K562 (cell line): ENCODE data around the gene ATP2A3.

Source experiments
- ATF2 ChIP-seq: sonication (generic); formaldehyde crosslinking; IDR thresholded peaks from 2 replicates; pipeline ENCODE4 v1.8.1; 2022; ENCODE audit warnings: missing genetic modification reagents
- CEBPZ ChIP-seq: fragments of 150-350 bp; IDR thresholded peaks from 2 replicates; pipeline ENCODE4 v1.6.1; 2014; ENCODE audit warnings: low read depth, mild to moderate bottlenecking, low read length, borderline replicate concordance
- CTCF ChIP-seq, 3 experiments: IDR thresholded peaks in 2 of 3; conservative IDR thresholded peaks in 1 of 3; 2 replicates each; pipeline ENCODE4 v1.5.1; 2011 to 2012; ENCODE audit warnings: low read length in 3 of 3, mild to moderate bottlenecking in 3 of 3, control low read depth in 2 of 3, improper control_type of control experiment in 1 of 3, inconsistent platforms in 1 of 3, low read depth in 1 of 3, mixed read lengths in 1 of 3, moderate library complexity in 1 of 3; ENCODE audit not compliant: insufficient read depth in 2 of 3
- MAFF ChIP-seq: IDR thresholded peaks from 2 replicates; pipeline ENCODE4 v1.6.1; 2012; ENCODE audit warnings: low read length, improper control_type of control experiment
- MAX ChIP-seq: sonication (generic); formaldehyde crosslinking; IDR thresholded peaks from 2 replicates; pipeline ENCODE4 v1.9.0; 2022; ENCODE audit warnings: mild to moderate bottlenecking, missing genetic modification reagents
- POLR2A ChIP-seq: fragments of 450-650 bp; conservative IDR thresholded peaks from 2 replicates; pipeline ENCODE4 v1.6.1; 2016
- SIX5 ChIP-seq, 2 experiments: IDR thresholded peaks; 2 replicates each; pipeline ENCODE4 v1.6.1; 2011; ENCODE audit warnings: low read length in 2 of 2, borderline replicate concordance in 1 of 2, low read depth in 1 of 2, mild to moderate bottlenecking in 1 of 2, moderate library complexity in 1 of 2; ENCODE audit not compliant: insufficient read depth in 1 of 2
- ZNF445 ChIP-seq: fragments of 250-450 bp; sonication (Bioruptor Pico); IDR thresholded peaks from 2 replicates; pipeline ENCODE4 v1.4.0; 2020; ENCODE audit warnings: low read depth, mild to moderate bottlenecking, moderate library complexity
- ZNF707 ChIP-seq: fragments of 250-450 bp; sonication (Bioruptor Pico); conservative IDR thresholded peaks from 2 replicates; pipeline ENCODE4 v1.8.0; 2022; ENCODE audit warnings: inconsistent platforms, mild to moderate bottlenecking, moderate library complexity
- ZSCAN29 ChIP-seq: fragments of 450-650 bp; IDR thresholded peaks from 2 replicates; pipeline ENCODE4 v1.6.1; 2017

- TF ChIP-seq CEBPZ (no peak), MAFF (no peak), CTCF (IDR thresholded peaks at IDR 0.05 in 2 of 3, conservative IDR thresholded peaks at IDR 0.05 in 1 of 3; ENCODE audit: insufficient read depth in 2 of 3, low read depth in 1 of 3, low read length in 3 of 3) (no peak), ZNF445 (CRISPR knock-in tag) (no peak), MAX (CRISPR knock-in tag) (no peak), ZNF707 (CRISPR knock-in tag) (no peak), SIX5 (IDR thresholded peaks at IDR 0.05; ENCODE audit: borderline replicate concordance in 1 of 2, insufficient read depth in 1 of 2, low read depth in 1 of 2, low read length in 2 of 2) (no peak), POLR2A (no peak), ATF2 (no peak), ZSCAN29 (no peak)
These were observed 78.3 kb downstream of the ATP2A3 start for GRCh38 chr17:3885970-3886369.
